NCI-H748 treated with DMSO at 0.1 percent for 48 hours (cell line): ENCODE results near the gene ASIC4.

ENCODE experiments used
- DNase-seq: peaks from one replicate; lab custom pipeline; 2025; lab: John Stamatoyannopoulos, UW

The ASIC4 gene

GRCh38 chr2:219536425-219536824, 22.1 kb downstream of the ASIC4 start:
- no peak for DNase-seq

GRCh38 chr2:219536967-219537366, 22.7 kb downstream of the ASIC4 start:
- no peak for DNase-seq

GRCh38 chr2:219537657-219538488, 23.6 kb downstream of the ASIC4 start:
- no peak for DNase-seq

GRCh38 chr2:219538504-219538951, 24.2 kb downstream of the ASIC4 start:
- DNase-seq = no peak

- DNase-seq = no peak
Observed at GRCh38 chr2:219538956-219539788, 24.9 kb downstream of the ASIC4 start.

GRCh38 chr2:219539926-219540678, 25.8 kb downstream of the ASIC4 start:
- no peak for DNase-seq

GRCh38 chr2:219540784-219541504, 26.7 kb downstream of the ASIC4 start:
- no peak for DNase-seq

- peak; percentile 72 for DNase-seq
Observed at GRCh38 chr2:219541611-219542180, 27.4 kb downstream of the ASIC4 start.

- DNase-seq = no peak
Observed at GRCh38 chr2:219542931-219543595, 28.8 kb downstream of the ASIC4 start.

GRCh38 chr2:219543596-219544358, 29.5 kb downstream of the ASIC4 start, which contains the start of the genes CHPF and TMEM198:
Gene CHPF (minus strand): TSS chr2:219543809. CDS start chr2:219543538, 271 bp downstream.
Gene TMEM198 (plus strand): TSS chr2:219544028. CDS start chr2:219544728, 700 bp downstream.
- peak; percentile 86 for DNase-seq

GRCh38 chr2:219544567-219544966, 30.3 kb downstream of the ASIC4 start:
- no peak for DNase-seq

- no peak for DNase-seq
Observed at GRCh38 chr2:219545295-219545942, 31.1 kb downstream of the ASIC4 start.

- DNase-seq = no peak
Observed at GRCh38 chr2:219545943-219546352, 31.7 kb downstream of the ASIC4 start.

GRCh38 chr2:219547621-219548020, 33.3 kb downstream of the ASIC4 start:
- no peak for DNase-seq

GRCh38 chr2:219548990-219549389, 34.7 kb downstream of the ASIC4 start:
- DNase-seq = no peak

GRCh38 chr2:219549619-219550018, 35.3 kb downstream of the ASIC4 start:
- DNase-seq = no peak

- peak; percentile 86 for DNase-seq
Observed at GRCh38 chr2:219551441-219552381, 37.4 kb downstream of the ASIC4 start.
